ENCODE data around the gene SMIM5. TPM values are rescaled to one million over a fixed set of nuclear protein-coding genes. Genes with fewer than 3 reads are reported as not detected.
A peak's percentile ranks its signal among the peaks of the same experiment; 100 is the strongest.

The SMIM5 gene
- total RNA-seq, 1 experiment from 2014 or later, result 0.24 TPM

DNA sequence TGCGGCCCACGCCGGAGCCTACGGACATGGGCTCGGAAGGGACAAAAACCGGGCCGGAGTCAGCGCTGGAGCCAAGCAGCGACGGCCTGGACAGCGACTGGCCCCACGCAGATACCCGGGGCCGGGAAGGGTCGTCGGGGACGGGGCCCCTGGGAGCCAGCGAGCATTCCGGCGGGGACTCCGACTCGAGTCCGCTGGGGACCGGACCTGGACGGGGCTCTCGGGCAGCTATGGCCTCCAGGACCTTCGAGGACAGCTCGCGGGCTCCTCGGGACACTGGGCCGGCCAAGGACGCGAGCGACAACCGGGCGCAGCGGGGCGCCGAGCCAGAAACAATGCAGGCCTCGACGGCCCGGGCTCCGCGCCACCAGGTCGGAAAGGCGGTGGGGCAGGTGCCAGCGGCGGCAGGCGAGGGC is 44.6 kb upstream of the SMIM5 start:
- no peak for DNase-seq
- Histone ChIP-seq H4K20me1 (ENCODE audit: control insufficient read depth, insufficient read depth, insufficient read length) (no peaks in the 10 kb centered on the region), H3K4me1 (ENCODE audit: insufficient read depth, low read length) (0 out of 2 replicates have a peak, but pooled peaks cover 3% of the 10 kb centered on the region), H3K14ac (ENCODE audit: insufficient read depth, low read length) (peak overlapping the region; percentile 62; the same call in 1 of the 2 replicates), H3K4ac (ENCODE audit: low read depth, low read length) (no peak overlapping the region), H3K23ac (ENCODE audit: insufficient read length, low read depth, low read length) (no peak overlapping the region), H2BK12ac (ENCODE audit: insufficient read length, low read depth, low read length) (no peak overlapping the region), H3K27me3 (ENCODE audit: insufficient read depth, low read length) (no peaks in the 10 kb centered on the region), H3K23me2 (ENCODE audit: insufficient read length, low read depth, low read length, poor library complexity, severe bottlenecking) (peaks cover 13% of the 10 kb centered on the region), H2BK15ac (ENCODE audit: low read depth, low read length) (no peak overlapping the region), H2BK20ac (ENCODE audit: low read depth, low read length, poor library complexity, severe bottlenecking) (no peak overlapping the region), H4K8ac (replicated peaks; ENCODE audit: insufficient read length, low read depth, low read length) (no peak overlapping the region), H2AFZ (ENCODE audit: low read length) (no peak overlapping the region), H3K9ac (ENCODE audit: extremely low read depth, insufficient read length, low read length) (no peak overlapping the region), H3T11ph (ENCODE audit: low read length) (no peak overlapping the region), H3K9me3 (ENCODE audit: control insufficient read depth, low read depth, low read length) (no peaks in the 10 kb centered on the region), H3K4me2 (ENCODE audit: insufficient read depth, insufficient read length, low read length) (peak overlapping the region; percentile 43), H4K91ac (ENCODE audit: insufficient read length, low read depth, low read length) (no peak overlapping the region), H3K56ac (ENCODE audit: insufficient read length, low read depth, low read length) (no peak overlapping the region), H3K27ac (ENCODE audit: insufficient read length, low read depth, low read length) (no peak overlapping the region), H3K18ac (ENCODE audit: insufficient read length, low read depth, low read length) (peak overlapping the region; percentile 46), H4K5ac (ENCODE audit: insufficient read length, low read depth, low read length) (no peak overlapping the region), H2BK120ac (ENCODE audit: low read depth, low read length, poor library complexity, severe bottlenecking) (no peak overlapping the region), H3K79me2 (ENCODE audit: insufficient read depth, low read length) (no peaks in the 10 kb centered on the region), H3K79me1 (ENCODE audit: insufficient read depth, low read depth, low read length, poor library complexity, severe bottlenecking) (no peaks in the 10 kb centered on the region), H2AK5ac (ENCODE audit: insufficient read length, low read length) (no peak overlapping the region), H2BK5ac (ENCODE audit: insufficient read length, low read length) (no peak overlapping the region)
- TF ChIP-seq, protein P1, sequence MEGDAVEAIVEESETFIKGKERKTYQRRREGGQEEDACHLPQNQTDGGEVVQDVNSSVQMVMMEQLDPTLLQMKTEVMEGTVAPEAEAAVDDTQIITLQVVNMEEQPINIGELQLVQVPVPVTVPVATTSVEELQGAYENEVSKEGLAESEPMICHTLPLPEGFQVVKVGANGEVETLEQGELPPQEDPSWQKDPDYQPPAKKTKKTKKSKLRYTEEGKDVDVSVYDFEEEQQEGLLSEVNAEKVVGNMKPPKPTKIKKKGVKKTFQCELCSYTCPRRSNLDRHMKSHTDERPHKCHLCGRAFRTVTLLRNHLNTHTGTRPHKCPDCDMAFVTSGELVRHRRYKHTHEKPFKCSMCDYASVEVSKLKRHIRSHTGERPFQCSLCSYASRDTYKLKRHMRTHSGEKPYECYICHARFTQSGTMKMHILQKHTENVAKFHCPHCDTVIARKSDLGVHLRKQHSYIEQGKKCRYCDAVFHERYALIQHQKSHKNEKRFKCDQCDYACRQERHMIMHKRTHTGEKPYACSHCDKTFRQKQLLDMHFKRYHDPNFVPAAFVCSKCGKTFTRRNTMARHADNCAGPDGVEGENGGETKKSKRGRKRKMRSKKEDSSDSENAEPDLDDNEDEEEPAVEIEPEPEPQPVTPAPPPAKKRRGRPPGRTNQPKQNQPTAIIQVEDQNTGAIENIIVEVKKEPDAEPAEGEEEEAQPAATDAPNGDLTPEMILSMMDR (conservative IDR thresholded peaks at IDR 0.05), result no peak
- no CpG with 5 or more reads among the region's 49 CpGs for WGBS (ENCODE audit: extremely low coverage, insufficient read length, low lambda C conversion rate)
- Mint-ChIP-seq H3K4me1 (peaks cover 4 to 5% of the 10 kb centered on the region in 2 experiments; a peak in 3 of 4 replicates), H3K27ac (no peak overlapping the region), H3K4me3 (peak overlapping the region; percentile 57; a peak in 3 of 5 replicates), H3K9me3 (peaks cover 5 to 7% of the 10 kb centered on the region in 2 experiments; a peak in 4 of 5 replicates), H3K27me3 (ENCODE audit: low read depth) (peaks cover 4% of the 10 kb centered on the region), H3K36me3 (ENCODE audit: insufficient read depth in 1 of 3, low read depth in 3 of 3) (peaks cover 0 to 3% (median 1%) of the 10 kb centered on the region in 3 experiments; a peak in 4 of 7 replicates)

Measured in H9 (cell line).